ENCODE measurements around the gene SRPRA. TPM values are rescaled to one million over a fixed set of nuclear protein-coding genes. Genes with fewer than 3 reads are reported as not detected.

Gene SRPRA
- polyA plus RNA-seq, 3 donors, result 78.8 to 83.7 (median 82.4) TPM

Other genes starting within 250 kb of the SRPRA start
- 10 to 100 TPM; 26.6 to 32.7 (median 26.8) TPM for gene CDON, start 206.0 kb downstream of the SRPRA start, polyA plus RNA-seq (ENCODE audit: insufficient read length in 3 of 3)
- 10 to 100 TPM; 30.3 to 38.1 (median 32.4) TPM for gene RPUSD4, start 57.2 kb downstream of the SRPRA start, polyA plus RNA-seq (ENCODE audit: insufficient read length in 3 of 3)
- 10 to 100 TPM; 26.1 to 31.6 (median 27.7) TPM for gene FAM118B, start 57.1 kb downstream of the SRPRA start, polyA plus RNA-seq (ENCODE audit: insufficient read length in 3 of 3)
- gene FOXRED1, start 259 bp upstream of the SRPRA start, polyA plus RNA-seq (ENCODE audit: insufficient read length in 3 of 3), result 10 to 100 TPM; 30.2 to 56.9 (median 32.2) TPM
- 10 to 100 TPM; 10.2 to 16.7 (median 10.8) TPM for gene TIRAP, start 14.2 kb upstream of the SRPRA start, polyA plus RNA-seq (ENCODE audit: insufficient read length in 3 of 3)
- 10 to 100 TPM; 12.7 to 16.7 (median 14.5) TPM for gene DCPS, start 35.2 kb upstream of the SRPRA start, polyA plus RNA-seq (ENCODE audit: insufficient read length in 3 of 3)
- 10 to 100 TPM; 17.1 to 23.6 (median 17.2) TPM for gene ST3GAL4, start 86.8 kb upstream of the SRPRA start, polyA plus RNA-seq (ENCODE audit: insufficient read length in 3 of 3)

Data from renal cortex interstitium (tissue), 3 donors.